Left hindlimb (tissue), 1 donor: ENCODE data around the gene RHNO1.

ENCODE experiments used
- DNase-seq: peaks from one replicate; pipeline ENCODE4 v3.0.0-alpha.2; 2018

RHNO1 gene

GRCh38 chr12:2877047-2877952 lies at the start of gene RHNO1, which contains the start of gene FOXM1:
Gene RHNO1 (plus strand): TSS chr12:2877223. CDS start chr12:2885367, 8,144 bp downstream.
Gene FOXM1 (minus strand): TSS chr12:2877174. CDS start chr12:2874478, 2,696 bp downstream.
- peak; percentile 93 for DNase-seq

- no peak for DNase-seq
Measured at GRCh38 chr12:2829275-2829674, 47.7 kb upstream of the RHNO1 start.

GRCh38 chr12:2832550-2833127 lies 44.4 kb upstream of the RHNO1 start:
- DNase-seq, result no peak

GRCh38 chr12:2833327-2833726 lies 43.7 kb upstream of the RHNO1 start:
- DNase-seq, result no peak

- DNase-seq, result no peak
Measured at GRCh38 chr12:2833810-2834209, 43.2 kb upstream of the RHNO1 start.

- peak; percentile 90 for DNase-seq
Measured at GRCh38 chr12:2834581-2835491, 42.2 kb upstream of the RHNO1 start, which contains the start of gene NRIP2. Gene NRIP2 (minus strand): TSS chr12:2835035. CDS start chr12:2834983, 52 bp downstream.

- no peak for DNase-seq
Measured at GRCh38 chr12:2835691-2836403, 41.2 kb upstream of the RHNO1 start.

- no peak for DNase-seq
Measured at GRCh38 chr12:2836574-2836973, 40.4 kb upstream of the RHNO1 start.

GRCh38 chr12:2841056-2841650 lies 35.9 kb upstream of the RHNO1 start:
- DNase-seq, result no peak

GRCh38 chr12:2842948-2843347 lies 34.1 kb upstream of the RHNO1 start:
- DNase-seq, result no peak

- no peak for DNase-seq
Measured at GRCh38 chr12:2844786-2845185, 32.2 kb upstream of the RHNO1 start.

- DNase-seq, result peak; percentile 65
Measured at GRCh38 chr12:2845280-2845679, 31.7 kb upstream of the RHNO1 start.

GRCh38 chr12:2851931-2852330 lies 25.1 kb upstream of the RHNO1 start:
- no peak for DNase-seq

GRCh38 chr12:2853626-2854025 lies 23.4 kb upstream of the RHNO1 start:
- peak; percentile 84 for DNase-seq

- DNase-seq, result no peak
Measured at GRCh38 chr12:2854669-2855453, 22.2 kb upstream of the RHNO1 start.

- no peak for DNase-seq
Measured at GRCh38 chr12:2855546-2855945, 21.5 kb upstream of the RHNO1 start.

GRCh38 chr12:2856051-2856450 lies 21.0 kb upstream of the RHNO1 start:
- DNase-seq, result no peak

- DNase-seq, result no peak
Measured at GRCh38 chr12:2857021-2857431, 20.0 kb upstream of the RHNO1 start, which contains the start of gene TEX52. Gene TEX52 (minus strand): TSS chr12:2857039. CDS start chr12:2857026, 13 bp downstream.

GRCh38 chr12:2857576-2857975 lies 19.4 kb upstream of the RHNO1 start:
- DNase-seq, result no peak

- no peak for DNase-seq
Measured at GRCh38 chr12:2858334-2858733, 18.7 kb upstream of the RHNO1 start.

- no peak for DNase-seq
Measured at GRCh38 chr12:2858944-2859421, 18.0 kb upstream of the RHNO1 start.
